Lower leg skin (tissue), 3 donors: Measurements from ENCODE around the gene ATP8B4.

Experiments used
- CTCF ChIP-seq, 3 donors: fragments of 450-650 bp; IDR thresholded peaks; one replicate each; pipeline ENCODE4 v1.5.1; 2016; ENCODE audit warnings: antibody characterized with exemption in 3 of 3, mild to moderate bottlenecking in 3 of 3, moderate library complexity in 2 of 3
- POLR2A ChIP-seq, 2 donors: fragments of 450-650 bp; IDR thresholded peaks; one replicate each; pipeline ENCODE4 v1.6.1; 2016 to 2017; ENCODE audit warnings: antibody characterized with exemption in 2 of 2, mild to moderate bottlenecking in 1 of 2, moderate library complexity in 1 of 2

DNA sequence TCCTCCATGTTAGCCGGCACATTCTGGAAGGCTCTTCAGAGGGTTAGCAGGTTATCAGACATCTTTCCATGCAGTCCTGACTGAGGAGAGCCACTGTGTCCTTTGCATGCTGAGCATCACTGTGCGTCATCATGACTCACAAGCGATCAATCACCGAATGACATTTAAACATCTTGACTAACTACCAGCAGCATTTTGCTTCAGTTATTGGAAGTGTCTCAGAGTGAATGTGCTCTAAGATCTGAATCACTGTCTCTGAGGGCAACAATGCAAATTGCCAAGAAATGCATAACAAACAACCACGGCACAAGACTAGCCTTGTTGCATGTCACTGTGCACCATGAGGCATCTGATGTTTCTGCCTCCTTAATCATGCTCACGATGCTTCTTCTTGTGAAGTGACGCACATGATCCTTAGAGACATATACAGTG, 18.3 kb upstream of the ATP8B4 start:
- TF ChIP-seq CTCF (IDR thresholded peaks at IDR 0.05), result no peak
- TF ChIP-seq POLR2A (IDR thresholded peaks at IDR 0.05), result no peak
